Retinal pigment epithelial cell (primary cell): ENCODE data around the gene WDR27.

ENCODE experiments used
- DNase-seq: peaks from one replicate; pipeline ENCODE4 v3.0.0-alpha.2; 2010; ENCODE audit warnings: low read depth
- H3K4me3 ChIP-seq: 2 replicates; pipeline ENCODE4 v1.5.1; 2011; ENCODE audit warnings: mild to moderate bottlenecking, low read length, control low read depth, moderate library complexity
- CTCF ChIP-seq: conservative IDR thresholded peaks from 2 replicates; pipeline ENCODE4 v1.5.1; 2011; ENCODE audit warnings: low read depth, low read length, control low read depth, inconsistent platforms

WDR27 gene

DNA sequence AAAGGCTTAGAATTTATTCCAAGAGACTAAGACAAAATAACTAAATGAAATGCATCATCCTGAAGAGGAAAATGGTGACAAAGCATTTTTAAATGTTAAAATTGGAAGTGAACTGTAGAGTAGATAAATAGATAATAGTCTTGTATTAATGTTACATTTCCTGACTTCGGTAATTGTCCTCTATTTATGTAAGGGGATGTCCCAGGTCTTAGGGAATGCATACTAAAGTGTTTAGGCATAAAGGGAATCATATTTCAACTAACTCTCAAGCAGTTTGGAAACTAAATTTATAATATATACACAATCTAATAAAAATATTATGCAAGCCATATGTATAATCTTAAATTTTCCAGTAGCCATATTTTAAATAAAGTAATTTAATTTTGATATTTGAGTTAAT, 159.3 kb downstream of the WDR27 start:
- TF ChIP-seq CTCF: no peak
- no peak overlapping the region for H3K4me3 ChIP-seq
- DNase-seq: no peak

DNA sequence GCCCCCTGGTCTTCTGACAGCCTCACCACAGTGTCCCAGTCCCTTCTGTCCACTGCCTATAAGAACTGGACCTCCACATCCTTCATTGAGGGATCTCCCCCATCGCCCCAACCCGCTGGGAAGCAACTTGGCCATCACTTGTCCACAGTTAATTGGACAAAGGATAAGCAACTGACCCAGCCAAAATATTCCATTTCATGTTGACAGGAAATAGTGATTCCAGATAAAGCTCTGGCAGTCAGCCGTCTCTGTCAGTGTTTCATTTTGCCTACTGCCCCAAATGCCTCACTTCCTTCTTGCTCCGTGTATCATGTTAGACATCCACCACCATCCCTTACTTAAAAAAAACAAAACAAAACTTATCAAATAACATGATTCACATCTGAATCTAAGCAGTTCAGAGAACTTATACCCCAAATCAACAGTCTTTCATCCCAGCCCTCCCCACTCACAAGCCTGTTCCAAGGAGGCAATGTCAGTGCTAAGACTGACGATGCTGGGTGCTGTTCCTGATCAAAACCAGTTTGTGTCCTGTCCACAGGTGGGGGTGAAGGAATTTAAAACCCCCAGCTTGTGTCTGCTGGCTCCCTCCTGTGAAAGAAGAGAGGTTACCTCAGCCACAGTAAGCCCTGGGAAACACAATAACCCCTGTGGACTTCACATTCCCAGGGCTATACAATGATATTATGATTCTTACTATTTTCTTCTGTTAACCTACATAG, 162.5 kb downstream of the WDR27 start:
- no peak for DNase-seq
- no peak for TF ChIP-seq CTCF
- no peak overlapping the region for H3K4me3 ChIP-seq

- TF ChIP-seq CTCF: no peak
- DNase-seq: no peak
These were observed 165.2 kb downstream of the WDR27 start for GRCh38 chr6:169536446-169537170.

GRCh38 chr6:169534039-169534421, 167.8 kb downstream of the WDR27 start:
- H3K4me3 ChIP-seq: no peak overlapping the region
- TF ChIP-seq CTCF: no peak
- no peak for DNase-seq

More at GRCh38 chr6:169536446-169537170, 165.2 kb downstream of the WDR27 start:
- no peak overlapping the region for H3K4me3 ChIP-seq

GRCh38 chr6:169533301-169534038, 168.4 kb downstream of the WDR27 start:
- no peak overlapping the region for H3K4me3 ChIP-seq
- no peak for TF ChIP-seq CTCF
- no peak for DNase-seq

GRCh38 chr6:169530752-169531123, 171.1 kb downstream of the WDR27 start:
- no peak for DNase-seq
- TF ChIP-seq CTCF: no peak
- no peak overlapping the region for H3K4me3 ChIP-seq
